SK-N-SH (cell line): ENCODE data around the gene SEPTIN7. TPM values are rescaled to one million over a fixed set of nuclear protein-coding genes. Genes with fewer than 3 reads are reported as not detected.

ENCODE experiments used
- CTCF ChIA-PET: fragments of 300-600, 350-600 bp; formaldehyde crosslinking; extraction: SDS; loops from one replicate; lab custom pipeline; 2021; lab: Yijun Ruan, JAX
- POLR2A ChIA-PET: fragments of 350-600 bp; sonication (Branson Sonifier 250); formaldehyde crosslinking; extraction: SDS; loops from one replicate; lab custom pipeline; 2020; ENCODE audit warnings: antibody characterized with exemption, inconsistent platforms; lab: Yijun Ruan, JAX
- DNase-seq: peaks from one replicate; pipeline ENCODE4 v3.0.0; 2012
- H2AFZ ChIP-seq: fragments of 200-600 bp; sonication (generic); 2 replicates; pipeline ENCODE4 v1.8.1; 2016; ENCODE audit warnings: antibody characterized with exemption, mild to moderate bottlenecking, low read depth
- H3F3A ChIP-seq: fragments of 200-600 bp; sonication (generic); replicated peaks from 2 replicates; pipeline ENCODE3; 2016; ENCODE audit warnings: antibody characterized with exemption, mild to moderate bottlenecking; ENCODE audit not compliant: insufficient read depth
- H3K27ac ChIP-seq, 2 experiments: fragments of 200-500 bp in 1 of 2; fragments of 200-600 bp in 1 of 2; sonication (Bioruptor generic) in 1 of 2; sonication (generic), shearing (Covaris generic) in 1 of 2; 2 replicates each; pipeline versions ENCODE4 v1.5.1 to v1.6.1; 2014 to 2016; ENCODE audit warnings: low read depth in 2 of 2, inconsistent platforms in 1 of 2, low read length in 1 of 2, mild to moderate bottlenecking in 1 of 2, mixed read lengths in 1 of 2
- H3K27me3 ChIP-seq: fragments of 200-600 bp; sonication (generic), shearing (Covaris generic); 2 replicates; pipeline ENCODE4 v1.6.1; 2016; ENCODE audit warnings: mixed run types; ENCODE audit not compliant: insufficient read depth
- H3K36me3 ChIP-seq, 2 experiments: fragments of 200-500 bp in 1 of 2; fragments of 200-600 bp in 1 of 2; sonication (Bioruptor generic) in 1 of 2; sonication (generic) in 1 of 2; replicated peaks in 1 of 2; 2 replicates each; pipeline versions ENCODE3 to v1.5.1; 2014 to 2016; ENCODE audit warnings: low read length in 1 of 2, mild to moderate bottlenecking in 1 of 2; ENCODE audit not compliant: insufficient read depth in 2 of 2, control insufficient read depth in 1 of 2
- H3K4me1 ChIP-seq, 2 experiments: fragments of 200-500 bp in 1 of 2; fragments of 200-600 bp in 1 of 2; sonication (Bioruptor generic) in 1 of 2; sonication (generic), shearing (Covaris generic) in 1 of 2; 2 replicates each; pipeline versions ENCODE4 v1.5.1 to v1.6.1; 2014 to 2016; ENCODE audit warnings: low read depth in 1 of 2, low read length in 1 of 2, mixed run types in 1 of 2; ENCODE audit not compliant: insufficient read depth in 2 of 2, control insufficient read depth in 1 of 2
- H3K4me2 ChIP-seq: fragments of 200-600 bp; sonication (generic), shearing (Covaris generic); 2 replicates; pipeline ENCODE4 v1.6.1; 2017; ENCODE audit warnings: mixed run types
- H3K4me3 ChIP-seq, 2 experiments: fragments of 200-500 bp in 1 of 2; fragments of 200-600 bp in 1 of 2; sonication (Bioruptor generic) in 1 of 2; sonication (generic), shearing (Covaris generic) in 1 of 2; 2 replicates each; pipeline versions ENCODE4 v1.5.1 to v1.8.1; 2014 to 2016; ENCODE audit warnings: low read depth in 2 of 2, inconsistent platforms in 1 of 2, low read length in 1 of 2, mild to moderate bottlenecking in 1 of 2, mixed read lengths in 1 of 2, moderate library complexity in 1 of 2
- H3K79me2 ChIP-seq: fragments of 200-600 bp; sonication (generic); 2 replicates; pipeline ENCODE4 v1.8.1; 2017; ENCODE audit warnings: mild to moderate bottlenecking; ENCODE audit not compliant: insufficient read depth
- H3K9ac ChIP-seq: fragments of 200-600 bp; sonication (generic); 2 replicates; pipeline ENCODE4 v1.6.1; 2017; ENCODE audit warnings: mixed run types
- H3K9me2 ChIP-seq: fragments of 200-600 bp; sonication (generic); 2 replicates; pipeline ENCODE4 v1.6.1; 2017; ENCODE audit warnings: mixed run types
- H3K9me3 ChIP-seq: fragments of 200-600 bp; sonication (generic); 2 replicates; pipeline ENCODE4 v1.6.1; 2017; ENCODE audit warnings: mixed run types, mild to moderate bottlenecking, moderate library complexity
- H4K20me1 ChIP-seq: fragments of 200-600 bp; sonication (generic); 2 replicates; pipeline ENCODE4 v1.6.1; 2017; ENCODE audit warnings: mild to moderate bottlenecking, mixed run types; ENCODE audit not compliant: insufficient read depth
- CHD2 ChIP-seq: fragments of 150-350 bp; IDR thresholded peaks from 2 replicates; pipeline ENCODE4 v1.6.1; 2018; ENCODE audit warnings: low read length; ENCODE audit not compliant: partially characterized antibody
- EP300 ChIP-seq, 2 experiments: IDR thresholded peaks; 2 replicates each; pipeline versions ENCODE4 v1.4.0 to v1.6.1; 2012; ENCODE audit warnings: borderline replicate concordance in 1 of 2, low read depth in 1 of 2, low read length in 1 of 2
- EZH2phosphoT487 ChIP-seq: fragments of 200-600 bp; sonication (generic); IDR thresholded peaks from 2 replicates; pipeline ENCODE4 v1.6.1; 2017; ENCODE audit warnings: low read depth, mixed run types, mild to moderate bottlenecking, antibody characterized with exemption, moderate library complexity, borderline replicate concordance
- FOSL2 ChIP-seq: IDR thresholded peaks from 2 replicates; pipeline ENCODE4 v1.4.0; 2012; ENCODE audit warnings: low read depth, mild to moderate bottlenecking, moderate library complexity, borderline replicate concordance
- MEF2A ChIP-seq: IDR thresholded peaks from 2 replicates; pipeline ENCODE4 v1.4.0; 2012; ENCODE audit warnings: low read depth, borderline replicate concordance
- NFIC ChIP-seq: IDR thresholded peaks from 2 replicates; pipeline ENCODE4 v1.4.0; 2012; ENCODE audit warnings: borderline replicate concordance
- NRF1 ChIP-seq: IDR thresholded peaks from 2 replicates; pipeline ENCODE4 v1.6.1; 2012; ENCODE audit warnings: low read depth, mild to moderate bottlenecking, low read length
- RAD21 ChIP-seq: IDR thresholded peaks from 2 replicates; pipeline ENCODE4 v1.6.1; 2012; ENCODE audit warnings: mild to moderate bottlenecking, low read length
- RXRA ChIP-seq: IDR thresholded peaks from 2 replicates; pipeline ENCODE4 v1.4.0; 2012; ENCODE audit warnings: low read depth, mild to moderate bottlenecking, borderline replicate concordance
- TEAD4 ChIP-seq: IDR thresholded peaks from 2 replicates; pipeline ENCODE4 v1.4.0; 2012; ENCODE audit warnings: mild to moderate bottlenecking, borderline replicate concordance; ENCODE audit not compliant: insufficient read depth
- YY1 ChIP-seq: IDR thresholded peaks from 2 replicates; pipeline ENCODE4 v1.4.0; 2012; ENCODE audit warnings: low read depth, mild to moderate bottlenecking
- WGBS: methylation state at CpG from one replicate; pipeline ENCODE4 v1.1.6; 2017; ENCODE audit warnings: low lambda C conversion rate; 5-methylcytosine and 5-hydroxymethylcytosine counted together
- polyA plus RNA-seq, 3 experiments: library from polyadenylated mRNA; depleted of rRNA; stranded (reverse); fragments of >200 nt; gene quantifications; 2 replicates each; pipeline ENCODE4 v1.2.3, GENCODE V29; 2012
- TF ChIP-seq, protein P1 (sequence below): IDR thresholded peaks from 2 replicates; pipeline ENCODE4; 2012
- TF ChIP-seq, protein P2 (sequence below): fragments of 150-350 bp; IDR thresholded peaks from 2 replicates; pipeline ENCODE4 v1.6.1; 2017; ENCODE audit warnings: antibody characterized with exemption, low read length, low read depth, borderline replicate concordance
- TF ChIP-seq, protein P3 (sequence below): IDR thresholded peaks from 2 replicates; pipeline ENCODE4 v1.4.0; 2012; ENCODE audit warnings: low read depth, borderline replicate concordance
- TF ChIP-seq, protein P4 (sequence below): IDR thresholded peaks from 2 replicates; pipeline ENCODE4 v1.4.0; 2012; ENCODE audit warnings: low read depth, borderline replicate concordance

SEPTIN7 gene
- polyA plus RNA-seq, 1 of the 3 experiments (the other 2 are of a cell fraction) = 119 TPM

DNA sequence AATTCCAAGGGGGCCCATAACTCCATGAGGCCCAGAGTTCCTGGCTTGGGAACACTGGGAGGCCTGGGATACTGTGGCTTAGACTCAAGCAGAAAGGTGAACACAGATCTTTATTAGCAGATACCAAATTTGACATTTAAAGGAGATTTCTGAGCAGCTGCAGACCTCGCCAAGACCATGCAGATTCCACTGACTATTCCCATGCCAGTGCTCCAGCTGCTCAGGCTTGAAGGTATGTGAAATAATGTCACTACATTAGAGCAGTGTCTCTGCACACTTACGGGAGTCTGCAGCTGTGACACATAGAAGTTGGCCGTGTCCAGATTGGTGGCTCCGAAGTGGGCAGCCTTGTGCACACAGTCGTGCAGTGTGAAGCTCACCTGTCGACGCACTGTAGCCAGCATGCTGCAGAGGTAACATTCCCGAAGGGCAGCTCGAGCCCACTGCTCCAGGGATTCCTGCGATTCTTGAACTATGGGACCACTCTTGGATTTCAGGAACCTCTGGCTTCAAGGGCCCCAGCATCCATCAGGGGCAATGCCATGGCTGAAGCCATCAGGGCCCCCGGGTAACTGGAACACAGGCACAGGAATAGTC lies 46.1 kb downstream of the SEPTIN7 start:
- H3K27ac ChIP-seq = no peak overlapping the region; a peak in 1 of 4 replicates
- ChIA-PET CTCF (interaction anchor here (0.6 to 1.6 kb wide), 3 partner anchors 10 to 138 kb away, joined by 3 to 6 read pairs (median 4); no protein-coding TSS in a partner anchor), POLR2A (no interaction called here)
- peaks cover 67% of the 10 kb centered on the region for H4K20me1 ChIP-seq
- peaks cover 56 to 61% of the 10 kb centered on the region in 2 experiments for H3K36me3 ChIP-seq
- H3K79me2 ChIP-seq = peaks cover 99% of the 10 kb centered on the region
- no peak overlapping the region for H3K4me2 ChIP-seq
- no peak overlapping the region for H3K4me3 ChIP-seq
- 100% methylated on average over 9 of the region's 11 CpGs for WGBS
- H3K4me1 ChIP-seq = peaks cover 0 to 10% of the 10 kb centered on the region in 2 experiments; a peak in 3 of 4 replicates
- DNase-seq = no peak
- no peaks in the 10 kb centered on the region for H3K27me3 ChIP-seq
- H3K9ac ChIP-seq = no peak overlapping the region
- H3F3A ChIP-seq = peaks cover 20% of the 10 kb centered on the region
- H3K9me2 ChIP-seq = no peaks in the 10 kb centered on the region
- H2AFZ ChIP-seq = no peak overlapping the region
- TF ChIP-seq CHD2 (no peak), NRF1 (no peak), RAD21 (no peak), MEF2A (no peak), TEAD4 (no peak), FOSL2 (no peak), NFIC (no peak), EZH2phosphoT487 (no peak), EP300 (IDR thresholded peaks at IDR 0.05; ENCODE audit: borderline replicate concordance in 1 of 2, low read depth in 1 of 2, low read length in 1 of 2) (no peak), RXRA (no peak), YY1 (no peak)
- TF ChIP-seq, protein P1, sequence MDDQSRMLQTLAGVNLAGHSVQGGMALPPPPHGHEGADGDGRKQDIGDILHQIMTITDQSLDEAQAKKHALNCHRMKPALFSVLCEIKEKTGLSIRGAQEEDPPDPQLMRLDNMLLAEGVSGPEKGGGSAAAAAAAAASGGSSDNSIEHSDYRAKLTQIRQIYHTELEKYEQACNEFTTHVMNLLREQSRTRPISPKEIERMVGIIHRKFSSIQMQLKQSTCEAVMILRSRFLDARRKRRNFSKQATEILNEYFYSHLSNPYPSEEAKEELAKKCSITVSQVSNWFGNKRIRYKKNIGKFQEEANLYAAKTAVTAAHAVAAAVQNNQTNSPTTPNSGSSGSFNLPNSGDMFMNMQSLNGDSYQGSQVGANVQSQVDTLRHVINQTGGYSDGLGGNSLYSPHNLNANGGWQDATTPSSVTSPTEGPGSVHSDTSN = no peak
- TF ChIP-seq, protein P2, sequence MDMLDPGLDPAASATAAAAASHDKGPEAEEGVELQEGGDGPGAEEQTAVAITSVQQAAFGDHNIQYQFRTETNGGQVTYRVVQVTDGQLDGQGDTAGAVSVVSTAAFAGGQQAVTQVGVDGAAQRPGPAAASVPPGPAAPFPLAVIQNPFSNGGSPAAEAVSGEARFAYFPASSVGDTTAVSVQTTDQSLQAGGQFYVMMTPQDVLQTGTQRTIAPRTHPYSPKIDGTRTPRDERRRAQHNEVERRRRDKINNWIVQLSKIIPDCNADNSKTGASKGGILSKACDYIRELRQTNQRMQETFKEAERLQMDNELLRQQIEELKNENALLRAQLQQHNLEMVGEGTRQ = no peak
- TF ChIP-seq, protein P3, sequence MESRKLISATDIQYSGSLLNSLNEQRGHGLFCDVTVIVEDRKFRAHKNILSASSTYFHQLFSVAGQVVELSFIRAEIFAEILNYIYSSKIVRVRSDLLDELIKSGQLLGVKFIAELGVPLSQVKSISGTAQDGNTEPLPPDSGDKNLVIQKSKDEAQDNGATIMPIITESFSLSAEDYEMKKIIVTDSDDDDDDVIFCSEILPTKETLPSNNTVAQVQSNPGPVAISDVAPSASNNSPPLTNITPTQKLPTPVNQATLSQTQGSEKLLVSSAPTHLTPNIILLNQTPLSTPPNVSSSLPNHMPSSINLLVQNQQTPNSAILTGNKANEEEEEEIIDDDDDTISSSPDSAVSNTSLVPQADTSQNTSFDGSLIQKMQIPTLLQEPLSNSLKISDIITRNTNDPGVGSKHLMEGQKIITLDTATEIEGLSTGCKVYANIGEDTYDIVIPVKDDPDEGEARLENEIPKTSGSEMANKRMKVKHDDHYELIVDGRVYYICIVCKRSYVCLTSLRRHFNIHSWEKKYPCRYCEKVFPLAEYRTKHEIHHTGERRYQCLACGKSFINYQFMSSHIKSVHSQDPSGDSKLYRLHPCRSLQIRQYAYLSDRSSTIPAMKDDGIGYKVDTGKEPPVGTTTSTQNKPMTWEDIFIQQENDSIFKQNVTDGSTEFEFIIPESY = no peak
- TF ChIP-seq, protein P4, sequence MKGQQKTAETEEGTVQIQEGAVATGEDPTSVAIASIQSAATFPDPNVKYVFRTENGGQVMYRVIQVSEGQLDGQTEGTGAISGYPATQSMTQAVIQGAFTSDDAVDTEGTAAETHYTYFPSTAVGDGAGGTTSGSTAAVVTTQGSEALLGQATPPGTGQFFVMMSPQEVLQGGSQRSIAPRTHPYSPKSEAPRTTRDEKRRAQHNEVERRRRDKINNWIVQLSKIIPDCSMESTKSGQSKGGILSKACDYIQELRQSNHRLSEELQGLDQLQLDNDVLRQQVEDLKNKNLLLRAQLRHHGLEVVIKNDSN = no peak
- H3K9me3 ChIP-seq = no peaks in the 10 kb centered on the region
